ENCODE results near the gene LPAR3. TPM values are rescaled to one million over a fixed set of nuclear protein-coding genes. Genes with fewer than 3 reads are reported as not detected.

Gene LPAR3
- total RNA-seq, 4 donors from 2014 or later: 0.40 to 1.4 (median 0.78) TPM; not detected in 1

DNA sequence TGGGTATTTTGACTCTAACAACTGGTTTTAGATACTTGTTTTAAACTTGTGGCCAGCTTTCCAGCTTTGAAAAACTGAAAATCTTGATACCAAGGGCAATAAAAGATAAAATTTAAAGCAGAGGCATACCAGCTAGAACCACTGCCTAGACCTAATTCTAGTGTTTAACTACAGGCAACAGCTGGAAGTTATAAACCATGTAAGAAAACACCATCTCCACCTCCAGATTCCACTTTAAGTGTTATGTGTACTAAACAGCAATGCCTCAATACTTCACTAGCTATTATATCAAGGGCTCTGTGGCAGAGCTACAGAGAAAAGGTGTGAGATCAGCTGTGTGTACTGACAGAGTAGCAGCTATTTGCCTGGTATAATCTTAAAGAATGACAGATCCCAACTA lies 69.5 kb downstream of the LPAR3 start:
- no peak overlapping the region for H3K4me3 ChIP-seq (replicated peaks in 1 of 3)
- TF ChIP-seq POLR2A (IDR thresholded peaks at IDR 0.05): no peak
- TF ChIP-seq, protein P1, sequence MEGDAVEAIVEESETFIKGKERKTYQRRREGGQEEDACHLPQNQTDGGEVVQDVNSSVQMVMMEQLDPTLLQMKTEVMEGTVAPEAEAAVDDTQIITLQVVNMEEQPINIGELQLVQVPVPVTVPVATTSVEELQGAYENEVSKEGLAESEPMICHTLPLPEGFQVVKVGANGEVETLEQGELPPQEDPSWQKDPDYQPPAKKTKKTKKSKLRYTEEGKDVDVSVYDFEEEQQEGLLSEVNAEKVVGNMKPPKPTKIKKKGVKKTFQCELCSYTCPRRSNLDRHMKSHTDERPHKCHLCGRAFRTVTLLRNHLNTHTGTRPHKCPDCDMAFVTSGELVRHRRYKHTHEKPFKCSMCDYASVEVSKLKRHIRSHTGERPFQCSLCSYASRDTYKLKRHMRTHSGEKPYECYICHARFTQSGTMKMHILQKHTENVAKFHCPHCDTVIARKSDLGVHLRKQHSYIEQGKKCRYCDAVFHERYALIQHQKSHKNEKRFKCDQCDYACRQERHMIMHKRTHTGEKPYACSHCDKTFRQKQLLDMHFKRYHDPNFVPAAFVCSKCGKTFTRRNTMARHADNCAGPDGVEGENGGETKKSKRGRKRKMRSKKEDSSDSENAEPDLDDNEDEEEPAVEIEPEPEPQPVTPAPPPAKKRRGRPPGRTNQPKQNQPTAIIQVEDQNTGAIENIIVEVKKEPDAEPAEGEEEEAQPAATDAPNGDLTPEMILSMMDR (IDR thresholded peaks at IDR 0.05): no peak
- no peaks in the 10 kb centered on the region for H3K4me1 ChIP-seq
- intact Hi-C loops (cut with DNase I): no loop called here
- H3K27ac ChIP-seq: no peak overlapping the region
- H3K27me3 ChIP-seq: no peaks in the 10 kb centered on the region
- DNase-seq: no peak
- H3K36me3 ChIP-seq: no peaks in the 10 kb centered on the region
- no peaks in the 10 kb centered on the region for H3K9me3 ChIP-seq

DNA sequence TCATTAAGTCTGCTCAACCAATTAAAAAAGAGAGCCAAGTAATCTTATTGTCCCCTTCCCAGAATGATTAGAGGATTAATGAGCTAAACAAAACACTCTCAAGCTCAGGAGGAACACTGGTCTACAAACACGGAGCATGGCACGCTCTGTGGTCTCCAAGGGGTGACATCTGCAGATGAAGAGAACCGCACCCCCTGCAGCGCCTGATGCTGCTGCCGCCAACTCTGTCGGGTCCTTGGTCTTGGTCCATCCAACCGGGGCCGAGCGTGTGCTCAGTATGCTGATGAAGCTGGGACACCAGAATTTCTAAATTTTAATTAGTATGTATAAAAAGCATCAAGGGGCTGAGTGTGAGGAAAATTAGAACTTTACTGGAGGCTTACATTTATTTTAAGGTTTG lies 82.7 kb downstream of the LPAR3 start:
- WGBS, 2 donors: 95 to 97% methylated on average over 9 of the region's 9 CpGs
- Histone ChIP-seq H3K36me3 (no peaks in the 10 kb centered on the region), H3K4me1 (no peaks in the 10 kb centered on the region), H3K27me3 (no peaks in the 10 kb centered on the region), H3K9me3 (no peaks in the 10 kb centered on the region), H3K27ac (no peak overlapping the region), H3K4me3 (replicated peaks in 1 of 3) (no peak overlapping the region)
- no peak for TF ChIP-seq POLR2A (IDR thresholded peaks at IDR 0.05)
- TF ChIP-seq, protein P1 (IDR thresholded peaks at IDR 0.05): no peak
- intact Hi-C loops (cut with DNase I): no loop called here
- no peak for DNase-seq

DNA sequence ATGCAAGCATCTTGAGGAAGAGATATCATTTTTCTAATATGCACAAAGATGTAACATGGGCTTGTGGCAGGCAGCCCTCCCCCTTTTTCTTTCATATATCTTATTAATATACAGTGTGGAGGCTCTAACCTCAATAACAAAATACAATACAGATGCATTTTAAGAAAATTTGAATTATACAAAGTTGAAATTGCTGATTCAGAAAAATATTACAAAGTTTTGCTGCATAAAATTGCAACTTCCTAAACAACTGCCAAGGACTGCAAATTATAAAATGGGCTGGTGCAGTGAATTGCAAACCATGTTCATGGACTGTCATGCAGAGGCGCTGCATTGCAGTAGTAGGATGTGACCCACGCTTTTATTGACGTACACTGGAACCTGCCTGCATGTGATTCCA lies 84.0 kb downstream of the LPAR3 start:
- no peak for DNase-seq
- intact Hi-C loops (cut with DNase I): no loop called here
- no peaks in the 10 kb centered on the region for H3K4me1 ChIP-seq
- no peak overlapping the region for H3K4me3 ChIP-seq (replicated peaks in 1 of 3)
- no peaks in the 10 kb centered on the region for H3K9me3 ChIP-seq
- H3K27me3 ChIP-seq: no peaks in the 10 kb centered on the region
- 95% methylated on average over 3 of the region's 3 CpGs for WGBS, 2 donors
- H3K27ac ChIP-seq: no peak overlapping the region
- TF ChIP-seq, protein P1 (IDR thresholded peaks at IDR 0.05): no peak
- TF ChIP-seq POLR2A (IDR thresholded peaks at IDR 0.05): no peak
- no peaks in the 10 kb centered on the region for H3K36me3 ChIP-seq

DNA sequence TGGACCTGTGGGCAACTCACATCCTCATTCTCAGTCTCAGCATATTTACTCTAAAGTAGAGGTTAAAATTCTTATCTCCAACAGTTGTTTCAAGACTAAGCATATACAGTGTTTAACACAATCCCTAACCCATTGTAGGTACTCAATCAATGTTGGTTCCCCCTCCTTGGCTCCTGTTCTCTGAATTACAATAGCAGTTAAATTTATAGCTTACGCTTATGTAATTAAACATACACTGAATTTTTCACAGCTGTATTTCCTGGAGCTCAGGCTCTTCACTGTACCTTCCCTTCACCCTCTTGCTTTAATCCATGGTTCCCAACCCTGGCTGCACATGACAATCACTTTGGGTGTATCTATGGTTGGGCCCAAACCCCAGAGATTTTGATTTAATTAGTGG lies 89.4 kb downstream of the LPAR3 start:
- TF ChIP-seq, protein P1 (IDR thresholded peaks at IDR 0.05): no peak
- TF ChIP-seq POLR2A (IDR thresholded peaks at IDR 0.05): no peak
- Histone ChIP-seq H3K4me3 (replicated peaks in 1 of 3) (no peak overlapping the region), H3K27me3 (no peaks in the 10 kb centered on the region), H3K9me3 (no peaks in the 10 kb centered on the region), H3K36me3 (no peaks in the 10 kb centered on the region), H3K27ac (no peak overlapping the region), H3K4me1 (no peaks in the 10 kb centered on the region)
- intact Hi-C loops (cut with DNase I): no loop called here
- DNase-seq: no peak
- 92 to 100% methylated on average over 1 of the region's 1 CpG for WGBS, 2 donors

DNA sequence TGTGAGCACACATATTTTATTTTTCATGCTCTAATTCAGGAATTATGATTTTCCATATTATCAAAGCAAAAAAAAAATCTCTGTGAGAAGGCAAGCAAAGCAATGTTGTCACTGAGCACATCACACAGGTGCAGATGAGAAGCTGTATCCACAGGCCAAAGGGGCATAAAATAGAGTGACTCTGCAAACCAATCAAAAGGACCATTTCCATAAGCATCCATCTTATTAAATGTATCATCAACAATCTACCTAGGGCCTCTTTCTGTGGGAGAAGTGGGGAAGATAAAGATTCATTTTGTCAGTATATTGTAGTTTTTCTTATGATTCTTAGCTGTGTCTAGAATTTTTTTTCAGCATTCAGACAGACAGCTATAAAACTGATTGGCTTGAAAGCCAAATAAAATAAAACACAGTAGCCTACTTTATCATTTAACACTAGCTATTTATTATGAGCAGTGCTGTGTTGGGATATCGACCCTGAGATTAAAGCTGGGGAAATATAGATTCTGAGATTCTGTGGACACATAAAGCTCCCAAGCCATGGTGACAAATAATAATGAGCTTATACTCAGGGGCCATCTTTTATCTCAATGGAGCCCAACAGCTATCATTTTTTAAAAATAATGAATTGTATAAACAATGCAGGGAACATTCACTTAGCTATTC lies 90.3 kb downstream of the LPAR3 start:
- no peaks in the 10 kb centered on the region for H3K36me3 ChIP-seq
- H3K27ac ChIP-seq: no peak overlapping the region
- no peaks in the 10 kb centered on the region for H3K9me3 ChIP-seq
- TF ChIP-seq, protein P1 (IDR thresholded peaks at IDR 0.05): no peak
- TF ChIP-seq POLR2A (IDR thresholded peaks at IDR 0.05): no peak
- no peak for DNase-seq
- H3K4me3 ChIP-seq (replicated peaks in 1 of 3): no peak overlapping the region
- no peaks in the 10 kb centered on the region for H3K4me1 ChIP-seq
- H3K27me3 ChIP-seq: no peaks in the 10 kb centered on the region
- WGBS, 2 donors: 73 to 89% methylated on average over 1 of the region's 1 CpG
- intact Hi-C loops (cut with DNase I): no loop called here
